ENCODE measurements around the gene LARGE1. TPM values are rescaled to one million over a fixed set of nuclear protein-coding genes. Genes with fewer than 3 reads are reported as not detected.

Gene LARGE1
- total and polyA plus RNA-seq, 9 of the 15 experiments (the other 6 are each of a cell fraction or from before 2014, with no cell fraction given): 0.01 to 0.66 (median 0.14) TPM; not detected in 2

- intact Hi-C loops (cut with micrococcal nuclease): no loop called here
- TF ChIP-seq, protein P1, sequence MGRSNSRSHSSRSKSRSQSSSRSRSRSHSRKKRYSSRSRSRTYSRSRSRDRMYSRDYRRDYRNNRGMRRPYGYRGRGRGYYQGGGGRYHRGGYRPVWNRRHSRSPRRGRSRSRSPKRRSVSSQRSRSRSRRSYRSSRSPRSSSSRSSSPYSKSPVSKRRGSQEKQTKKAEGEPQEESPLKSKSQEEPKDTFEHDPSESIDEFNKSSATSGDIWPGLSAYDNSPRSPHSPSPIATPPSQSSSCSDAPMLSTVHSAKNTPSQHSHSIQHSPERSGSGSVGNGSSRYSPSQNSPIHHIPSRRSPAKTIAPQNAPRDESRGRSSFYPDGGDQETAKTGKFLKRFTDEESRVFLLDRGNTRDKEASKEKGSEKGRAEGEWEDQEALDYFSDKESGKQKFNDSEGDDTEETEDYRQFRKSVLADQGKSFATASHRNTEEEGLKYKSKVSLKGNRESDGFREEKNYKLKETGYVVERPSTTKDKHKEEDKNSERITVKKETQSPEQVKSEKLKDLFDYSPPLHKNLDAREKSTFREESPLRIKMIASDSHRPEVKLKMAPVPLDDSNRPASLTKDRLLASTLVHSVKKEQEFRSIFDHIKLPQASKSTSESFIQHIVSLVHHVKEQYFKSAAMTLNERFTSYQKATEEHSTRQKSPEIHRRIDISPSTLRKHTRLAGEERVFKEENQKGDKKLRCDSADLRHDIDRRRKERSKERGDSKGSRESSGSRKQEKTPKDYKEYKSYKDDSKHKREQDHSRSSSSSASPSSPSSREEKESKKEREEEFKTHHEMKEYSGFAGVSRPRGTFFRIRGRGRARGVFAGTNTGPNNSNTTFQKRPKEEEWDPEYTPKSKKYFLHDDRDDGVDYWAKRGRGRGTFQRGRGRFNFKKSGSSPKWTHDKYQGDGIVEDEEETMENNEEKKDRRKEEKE (IDR thresholded peaks at IDR 0.05; ENCODE audit: borderline replicate concordance in 1 of 2, control insufficient read depth in 1 of 2, low read depth in 2 of 2, low read length in 1 of 2): no peak
- CTCF ChIA-PET (ENCODE audit: low intra/inter-chr PET ratio): no interaction called here
- no peak for FAIRE-seq
- no peaks in the 10 kb centered on the region for H3K9me1 ChIP-seq (ENCODE audit: control insufficient read depth, insufficient read depth, low read length)
- H3K79me2 ChIP-seq (ENCODE audit: control insufficient read depth, insufficient read depth, low read length): no peaks in the 10 kb centered on the region
- H3K9ac ChIP-seq (ENCODE audit: insufficient read depth in 1 of 2, low read depth in 2 of 2, low read length in 2 of 2): no peak overlapping the region
- H3K4me3 ChIP-seq: no peak overlapping the region
- H3K27ac ChIP-seq (ENCODE audit: extremely low read depth, low read depth, low read length): no peak overlapping the region
- no peak for ATAC-seq
- no peak overlapping the region for H3K4me2 ChIP-seq (ENCODE audit: insufficient read depth, low read length)
- DNase-seq (ENCODE audit: extremely low read depth in 1 of 4, low spot score in 3 of 4): no peak
- POLR2A ChIA-PET: no interaction called here
- in situ Hi-C loops (cut with MboI): no loop called here
- H3K4me1 ChIP-seq (replicated peaks in 1 of 2; ENCODE audit: control insufficient read depth in 2 of 2, insufficient read depth in 2 of 2, low read length in 2 of 2): no peaks in the 10 kb centered on the region
- BruUV-seq (replicated peaks): no TSS peak
- no peaks in the 10 kb centered on the region for H3K9me3 ChIP-seq (replicated peaks; ENCODE audit: control insufficient read depth, insufficient read depth, low read depth, low read length)
- no peaks in the 10 kb centered on the region for H3K36me3 ChIP-seq (ENCODE audit: control insufficient read depth, insufficient read depth, low read length)
- WGBS (ENCODE audit: insufficient coverage, low coverage, missing lambda C conversion rate): 0% methylated on average over 4 of the region's 5 CpGs
- H4K20me1 ChIP-seq (replicated peaks; ENCODE audit: control insufficient read depth, insufficient read depth, low read length): no peaks in the 10 kb centered on the region
- H2AFZ ChIP-seq (ENCODE audit: low read depth, low read length): no peak overlapping the region
- H3K27me3 ChIP-seq (ENCODE audit: control insufficient read depth in 2 of 2, insufficient read depth in 2 of 2, low read length in 2 of 2): no peaks in the 10 kb centered on the region
These were observed 336.1 kb downstream of the LARGE1 start for GRCh38 chr22:33584152-33584551.

DNA sequence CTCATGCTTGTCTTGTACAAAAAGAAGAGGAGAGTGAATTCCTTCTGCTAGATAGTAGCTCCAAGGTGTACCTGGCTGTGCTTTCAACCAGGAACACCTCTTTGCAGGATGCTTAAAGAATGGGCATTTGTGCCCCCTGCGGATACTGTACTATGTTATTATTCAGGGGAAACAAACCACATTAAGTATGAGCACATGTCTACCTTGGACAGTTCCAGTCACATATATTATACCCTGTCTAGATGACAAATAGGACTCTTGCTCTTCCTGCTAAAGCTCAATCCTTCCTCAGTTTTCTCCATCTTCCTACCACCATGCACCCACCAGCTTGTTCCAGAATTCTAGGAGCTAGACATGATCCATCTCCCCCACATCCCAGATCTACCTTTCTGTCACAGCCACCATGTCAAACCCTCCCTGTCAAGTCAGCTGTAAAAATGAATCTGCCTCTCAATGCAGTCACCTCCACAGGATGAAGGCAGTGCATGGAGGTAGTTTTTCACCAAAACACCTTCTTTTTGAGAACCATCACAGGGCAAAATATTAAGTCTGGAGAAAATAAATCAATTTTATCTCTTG lies 337.4 kb downstream of the LARGE1 start:
- no peaks in the 10 kb centered on the region for H3K9me1 ChIP-seq (ENCODE audit: control insufficient read depth, insufficient read depth, low read length)
- no peaks in the 10 kb centered on the region for H3K4me1 ChIP-seq (replicated peaks in 1 of 2; ENCODE audit: control insufficient read depth in 2 of 2, insufficient read depth in 2 of 2, low read length in 2 of 2)
- WGBS (ENCODE audit: insufficient coverage, low coverage, missing lambda C conversion rate): 0% methylated on average over 1 of the region's 1 CpG
- H3K4me3 ChIP-seq: no peak overlapping the region
- ATAC-seq: no peak
- no peak overlapping the region for H2AFZ ChIP-seq (ENCODE audit: low read depth, low read length)
- CTCF ChIA-PET (ENCODE audit: low intra/inter-chr PET ratio): no interaction called here
- no peaks in the 10 kb centered on the region for H3K79me2 ChIP-seq (ENCODE audit: control insufficient read depth, insufficient read depth, low read length)
- no peaks in the 10 kb centered on the region for H4K20me1 ChIP-seq (replicated peaks; ENCODE audit: control insufficient read depth, insufficient read depth, low read length)
- H3K36me3 ChIP-seq (ENCODE audit: control insufficient read depth, insufficient read depth, low read length): no peaks in the 10 kb centered on the region
- H3K27ac ChIP-seq (ENCODE audit: extremely low read depth, low read depth, low read length): no peak overlapping the region
- in situ Hi-C loops (cut with MboI) (no loop called here), intact Hi-C loops (cut with micrococcal nuclease) (no loop called here)
- H3K9me3 ChIP-seq (replicated peaks; ENCODE audit: control insufficient read depth, insufficient read depth, low read depth, low read length): no peaks in the 10 kb centered on the region
- no peaks in the 10 kb centered on the region for H3K27me3 ChIP-seq (ENCODE audit: control insufficient read depth in 2 of 2, insufficient read depth in 2 of 2, low read length in 2 of 2)
- TF ChIP-seq ZNF511 (CRISPR knock-in tag; IDR thresholded peaks at IDR 0.05): no peak
- TF ChIP-seq, protein P2, sequence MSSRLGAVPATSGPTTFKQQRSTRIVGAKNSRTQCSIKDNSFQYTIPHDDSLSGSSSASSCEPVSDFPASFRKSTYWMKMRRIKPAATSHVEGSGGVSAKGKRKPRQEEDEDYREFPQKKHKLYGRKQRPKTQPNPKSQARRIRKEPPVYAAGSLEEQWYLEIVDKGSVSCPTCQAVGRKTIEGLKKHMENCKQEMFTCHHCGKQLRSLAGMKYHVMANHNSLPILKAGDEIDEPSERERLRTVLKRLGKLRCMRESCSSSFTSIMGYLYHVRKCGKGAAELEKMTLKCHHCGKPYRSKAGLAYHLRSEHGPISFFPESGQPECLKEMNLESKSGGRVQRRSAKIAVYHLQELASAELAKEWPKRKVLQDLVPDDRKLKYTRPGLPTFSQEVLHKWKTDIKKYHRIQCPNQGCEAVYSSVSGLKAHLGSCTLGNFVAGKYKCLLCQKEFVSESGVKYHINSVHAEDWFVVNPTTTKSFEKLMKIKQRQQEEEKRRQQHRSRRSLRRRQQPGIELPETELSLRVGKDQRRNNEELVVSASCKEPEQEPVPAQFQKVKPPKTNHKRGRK (tag; IDR thresholded peaks at IDR 0.05): no peak
- TF ChIP-seq ATF1 (CRISPR knock-in tag; IDR thresholded peaks at IDR 0.05): no peak
- TF ChIP-seq ATF1 (tag; IDR thresholded peaks at IDR 0.05): no peak
- TF ChIP-seq HDAC8 (tag; IDR thresholded peaks at IDR 0.05): no peak
- TF ChIP-seq SMARCA4 (IDR thresholded peaks at IDR 0.05): no peak
- TF ChIP-seq HDAC3 (IDR thresholded peaks at IDR 0.05; ENCODE audit: borderline replicate concordance, partially characterized antibody): no peak
- TF ChIP-seq ZNF644 (tag; IDR thresholded peaks at IDR 0.05; ENCODE audit: low read depth): no peak
- TF ChIP-seq TCF3 (CRISPR knock-in tag; IDR thresholded peaks at IDR 0.05): no peak
- TF ChIP-seq SREBF1 (IDR thresholded peaks at IDR 0.05; ENCODE audit: borderline replicate concordance, low read depth, low read length): no peak
- no TSS peak for BruUV-seq (replicated peaks)
- POLR2A ChIA-PET: no interaction called here
- H3K4me2 ChIP-seq (ENCODE audit: insufficient read depth, low read length): no peak overlapping the region
- H3K9ac ChIP-seq (ENCODE audit: insufficient read depth in 1 of 2, low read depth in 2 of 2, low read length in 2 of 2): no peak overlapping the region
- DNase-seq (ENCODE audit: extremely low read depth in 1 of 4, low spot score in 3 of 4): no peak
- no peak for FAIRE-seq

All from K562 (cell line).